ENCODE results near the gene MEX3D.

- TF ChIP-seq POLR2A (IDR thresholded peaks at IDR 0.05) (no peak), CTCF (IDR thresholded peaks at IDR 0.05) (no peak)
Observed at GRCh38 chr19:1615156-1615765, 47.1 kb upstream of the MEX3D start.

Data from esophagus squamous epithelium (tissue), 4 donors.